Measurements from ENCODE around the gene GPR108.
"Not testable (repeated sequence)": the region's sequence is repeated elsewhere in the genome, so short reads cannot be mapped to it uniquely, and the experiment has no call there.

The GPR108 gene

GRCh38 chr19:6760606-6761005 is 23.2 kb upstream of the GPR108 start:
- DNase-seq, result no peak

DNA sequence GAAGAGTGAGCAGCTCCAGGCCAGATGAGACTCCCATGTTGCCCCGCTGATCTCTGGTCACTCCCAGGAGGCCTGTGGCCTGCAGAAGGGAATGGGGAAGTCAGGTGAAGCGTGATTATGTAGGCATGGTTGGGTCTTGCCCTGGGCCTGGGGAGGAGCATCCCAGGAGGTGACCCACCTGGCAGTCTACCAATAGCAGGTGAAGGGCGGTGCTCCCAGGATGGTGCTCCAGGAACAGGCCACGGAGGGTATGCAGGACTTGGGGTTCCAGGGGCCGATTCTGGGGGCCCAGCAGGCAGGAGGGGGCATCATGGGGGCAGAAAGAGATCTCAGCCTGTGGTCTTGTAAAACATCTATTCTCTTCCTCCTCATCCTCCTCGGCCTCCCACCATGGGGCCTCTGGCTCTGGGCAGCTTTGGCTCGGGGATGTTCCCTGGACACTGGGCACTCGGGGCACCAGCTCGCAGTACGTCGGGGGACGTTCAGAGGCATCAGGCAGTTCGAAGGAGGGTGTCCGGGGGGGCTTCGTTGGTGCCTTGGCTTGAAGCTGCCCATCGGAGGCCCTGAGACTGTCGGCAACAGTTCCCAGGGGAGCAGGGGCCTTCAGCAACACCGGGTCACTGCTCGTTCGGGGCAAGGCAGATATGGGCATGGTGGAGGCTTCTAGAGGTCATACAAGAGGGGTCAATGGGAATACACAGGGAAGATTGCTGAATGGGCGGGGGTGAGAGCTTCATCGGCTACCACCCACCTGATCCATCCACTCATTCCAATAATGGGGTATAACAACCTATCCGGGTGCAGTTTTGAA is 17.5 kb upstream of the GPR108 start:
- no peak for DNase-seq

GRCh38 chr19:6754136-6754535 is 16.8 kb upstream of the GPR108 start:
- no peak for DNase-seq

- peak; percentile 82 for DNase-seq
These were observed 16.0 kb upstream of the GPR108 start for GRCh38 chr19:6753178-6754031.

DNA sequence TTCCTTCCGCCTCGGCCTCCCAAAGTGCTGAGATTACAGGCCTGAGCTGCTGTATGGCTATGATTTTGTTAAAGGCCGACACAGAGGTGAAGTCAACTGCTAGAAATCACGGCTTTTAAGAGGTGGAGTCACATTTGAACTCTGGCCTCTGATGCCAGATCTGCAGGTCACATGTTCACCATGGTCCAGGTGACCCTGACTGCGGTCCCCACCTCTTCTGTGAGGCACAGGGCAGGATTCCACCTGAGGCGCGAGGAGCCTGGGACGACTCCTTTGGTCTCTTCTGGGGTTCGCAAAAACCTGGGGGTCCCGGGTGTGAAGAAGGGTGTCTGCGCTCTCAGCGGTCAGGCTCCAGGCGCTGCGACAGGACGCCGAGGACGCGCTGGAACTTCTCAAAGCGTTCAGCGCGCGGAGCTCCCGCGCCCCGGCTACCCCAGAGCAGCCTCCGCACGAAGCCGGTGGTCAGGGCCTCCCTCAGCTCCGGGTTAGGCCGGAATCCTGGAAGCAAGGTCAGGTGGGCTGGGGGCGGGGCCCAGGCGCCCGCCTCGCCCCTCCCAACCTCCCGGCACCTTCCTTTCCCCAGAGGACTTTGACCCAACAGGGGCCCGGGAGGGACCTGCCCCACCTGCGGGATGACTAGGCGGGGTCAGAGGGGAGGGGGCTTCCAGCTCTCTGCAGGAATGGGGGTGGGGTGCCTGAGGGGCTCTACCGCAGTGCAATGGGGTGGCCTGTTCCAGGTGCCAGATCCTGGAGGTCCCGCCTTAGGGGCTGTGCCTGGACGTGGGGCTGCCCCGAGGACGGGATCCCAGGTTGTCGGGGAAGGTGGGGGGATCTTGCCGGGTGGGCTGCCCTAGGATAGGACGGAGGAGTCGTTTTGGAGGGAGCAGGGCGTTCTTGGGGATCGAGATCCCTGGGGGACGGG is 15.1 kb upstream of the GPR108 start:
- DNase-seq, result no peak

GRCh38 chr19:6751189-6751588 is 13.8 kb upstream of the GPR108 start:
- no peak for DNase-seq

DNA sequence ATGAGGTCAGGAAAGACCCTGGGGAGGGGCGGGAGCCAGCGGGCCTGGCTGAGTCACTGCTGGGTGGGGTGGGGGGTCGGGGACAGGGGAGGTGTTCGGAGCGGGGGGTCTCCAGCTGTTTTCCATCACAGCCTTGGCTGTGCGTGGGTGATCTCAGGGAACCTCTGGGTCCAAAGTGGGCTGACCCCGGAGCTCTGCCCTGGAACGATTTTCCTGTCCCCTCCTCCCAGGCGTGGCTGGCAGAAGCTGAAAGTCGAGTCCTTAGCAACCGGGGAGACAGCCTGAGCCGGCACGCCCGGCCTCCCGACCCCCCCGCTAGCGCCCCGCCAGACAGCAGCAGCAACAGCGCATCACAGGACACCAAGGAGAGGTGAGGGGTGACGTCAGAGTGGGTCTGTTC is 12.7 kb upstream of the GPR108 start:
- no peak for DNase-seq

DNA sequence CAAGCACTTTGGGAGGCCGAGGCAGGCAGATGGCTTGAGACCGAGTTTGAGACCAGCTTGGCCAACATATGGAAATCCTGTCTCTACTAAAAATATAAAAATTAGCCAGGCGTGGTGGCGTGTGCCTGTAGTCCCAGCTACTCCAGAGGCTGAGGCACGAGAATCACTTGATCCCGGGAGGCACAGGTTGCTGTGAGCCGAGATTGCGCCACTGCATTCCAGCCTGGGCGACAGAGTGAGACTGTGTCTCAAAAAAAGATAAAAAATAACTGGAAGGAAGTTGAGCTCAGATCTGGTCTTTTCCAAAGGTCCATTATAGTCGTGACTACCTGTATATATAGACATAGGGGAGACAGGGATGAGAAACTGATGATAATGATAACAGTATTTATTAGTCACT is 11.2 kb upstream of the GPR108 start:
- DNase-seq, result not testable (repeated sequence)

GRCh38 chr19:6745965-6746364 is 8.6 kb upstream of the GPR108 start:
- DNase-seq, result no peak

DNA sequence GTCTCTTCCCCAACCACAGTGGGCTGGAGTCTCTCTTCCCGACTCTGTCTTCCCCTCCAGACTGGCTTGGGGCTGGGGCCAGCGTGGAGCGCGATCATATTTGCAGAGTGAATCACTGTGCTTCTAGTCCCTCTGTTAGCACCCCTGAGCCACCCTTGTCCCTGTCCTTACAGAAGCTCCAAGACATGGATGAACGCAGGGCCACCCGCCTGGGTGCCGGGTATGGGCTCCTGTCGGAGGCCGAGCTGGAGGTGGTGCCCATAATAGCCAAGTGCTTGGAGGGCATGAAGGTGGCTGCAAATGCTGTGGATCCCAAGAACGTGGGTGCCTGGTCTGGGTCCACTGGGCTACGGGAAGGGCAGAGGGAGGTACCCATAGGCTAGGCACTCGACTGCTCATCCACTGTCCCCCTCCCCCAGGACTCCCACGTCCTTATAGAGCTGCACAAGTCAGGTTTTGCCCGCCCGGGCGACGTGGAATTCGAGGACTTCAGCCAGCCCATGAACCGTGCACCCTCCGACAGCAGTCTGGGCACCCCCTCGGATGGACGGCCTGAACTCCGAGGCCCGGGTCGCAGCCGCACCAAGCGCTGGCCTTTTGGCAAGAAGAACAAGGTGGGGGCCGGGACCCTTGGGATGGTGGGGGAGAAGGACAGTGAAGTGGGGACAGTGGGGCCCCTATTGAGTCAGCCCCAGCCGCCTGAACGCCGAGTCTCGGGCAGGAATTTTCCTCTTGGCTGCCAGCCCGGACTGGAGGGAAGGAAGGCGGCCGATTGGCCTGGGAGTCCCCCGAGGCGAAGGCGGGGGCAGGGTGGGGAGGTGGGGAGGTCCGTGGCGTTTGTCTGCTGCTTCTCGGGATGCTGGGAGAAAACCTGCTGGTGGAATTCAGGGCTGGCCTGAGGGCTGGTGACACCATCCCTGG is 7.3 kb upstream of the GPR108 start:
- no peak for DNase-seq

DNA sequence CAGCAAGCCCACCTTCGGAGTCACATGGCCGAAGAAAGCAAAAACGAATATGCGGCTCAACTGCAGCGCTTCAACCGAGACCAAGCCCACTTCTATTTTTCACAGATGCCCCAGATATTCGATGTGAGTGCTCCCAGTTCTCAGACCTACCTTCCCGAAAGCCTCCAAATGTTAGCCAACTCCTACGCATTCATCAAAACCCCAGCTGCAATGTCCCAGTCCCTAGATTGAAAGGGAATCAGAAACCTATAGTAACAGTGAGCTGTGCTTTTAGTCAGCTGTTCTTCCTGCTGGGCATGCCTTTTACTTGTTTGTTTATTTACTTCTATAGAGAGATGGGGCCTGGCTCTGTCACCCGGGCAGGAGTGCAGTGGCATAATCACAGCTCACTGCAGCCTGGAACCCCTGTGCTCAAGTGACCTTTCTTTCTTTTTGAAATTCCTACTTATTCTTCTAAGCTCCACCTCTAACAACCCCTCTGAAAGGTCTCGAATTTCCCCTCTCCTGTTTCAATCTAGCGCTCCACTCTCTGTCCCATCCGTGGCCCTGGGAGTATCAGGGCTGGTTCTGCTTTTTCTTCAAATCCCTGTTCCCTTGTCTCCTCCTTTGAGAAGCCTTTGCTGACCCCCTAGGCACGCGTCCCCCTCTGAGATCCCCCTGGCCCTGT is 6.5 kb upstream of the GPR108 start:
- no peak for DNase-seq

DNA sequence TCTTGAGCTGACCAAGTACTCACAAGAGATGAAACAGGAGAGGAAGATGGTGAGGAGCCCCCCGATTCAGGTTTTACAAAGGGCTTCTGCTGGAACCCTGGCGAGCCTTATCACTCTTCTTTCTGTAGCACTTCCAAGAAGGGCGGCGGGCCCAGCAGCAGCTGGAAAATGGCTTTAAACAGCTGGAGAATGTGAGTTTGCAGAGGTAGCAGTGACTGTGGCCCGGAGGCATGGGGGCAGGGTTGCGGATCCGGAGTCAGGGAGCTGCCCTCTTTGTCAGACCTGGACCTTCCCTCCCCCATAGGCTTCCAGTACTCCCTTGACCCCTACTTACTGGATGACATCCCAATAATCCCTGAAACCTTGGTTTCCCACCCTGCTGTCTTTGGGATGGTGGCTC is 5.7 kb upstream of the GPR108 start:
- no peak for DNase-seq

DNA sequence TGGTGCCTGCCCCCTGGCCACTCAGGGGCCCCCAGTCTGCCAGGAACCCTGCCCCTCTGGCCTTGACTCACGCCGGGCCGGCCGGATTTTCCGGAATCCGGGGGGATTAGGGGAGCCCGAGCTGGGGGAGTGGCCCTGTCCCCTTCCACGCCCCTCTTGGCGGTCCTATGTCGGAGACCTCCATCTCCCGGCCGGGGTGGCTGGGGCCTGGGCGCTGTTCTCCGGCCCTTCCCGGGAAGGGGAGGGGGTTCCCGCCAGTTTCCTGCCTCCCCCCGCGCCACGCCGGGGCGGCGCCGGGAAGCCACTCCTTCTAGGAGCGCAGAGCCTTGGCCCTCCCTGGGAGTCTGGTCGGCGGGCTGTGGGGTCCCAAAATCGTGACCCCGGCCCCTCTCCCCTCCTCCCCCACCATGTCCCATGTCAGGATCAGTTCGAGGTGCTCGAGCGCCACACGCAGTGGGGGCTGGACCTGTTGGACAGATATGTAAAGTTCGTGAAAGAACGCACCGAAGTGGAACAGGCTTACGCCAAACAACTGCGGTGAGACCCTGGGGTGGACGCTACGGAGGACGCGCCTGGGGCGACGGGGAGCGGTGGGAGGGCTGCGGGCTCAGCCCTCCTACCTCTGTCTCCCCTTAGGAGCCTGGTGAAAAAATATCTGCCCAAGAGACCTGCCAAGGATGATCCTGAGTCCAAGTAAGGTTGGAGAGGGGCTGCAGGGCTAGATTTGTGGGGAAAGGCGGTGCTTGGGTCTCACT is 3.4 kb upstream of the GPR108 start:
- peak; percentile 11 for DNase-seq

DNA sequence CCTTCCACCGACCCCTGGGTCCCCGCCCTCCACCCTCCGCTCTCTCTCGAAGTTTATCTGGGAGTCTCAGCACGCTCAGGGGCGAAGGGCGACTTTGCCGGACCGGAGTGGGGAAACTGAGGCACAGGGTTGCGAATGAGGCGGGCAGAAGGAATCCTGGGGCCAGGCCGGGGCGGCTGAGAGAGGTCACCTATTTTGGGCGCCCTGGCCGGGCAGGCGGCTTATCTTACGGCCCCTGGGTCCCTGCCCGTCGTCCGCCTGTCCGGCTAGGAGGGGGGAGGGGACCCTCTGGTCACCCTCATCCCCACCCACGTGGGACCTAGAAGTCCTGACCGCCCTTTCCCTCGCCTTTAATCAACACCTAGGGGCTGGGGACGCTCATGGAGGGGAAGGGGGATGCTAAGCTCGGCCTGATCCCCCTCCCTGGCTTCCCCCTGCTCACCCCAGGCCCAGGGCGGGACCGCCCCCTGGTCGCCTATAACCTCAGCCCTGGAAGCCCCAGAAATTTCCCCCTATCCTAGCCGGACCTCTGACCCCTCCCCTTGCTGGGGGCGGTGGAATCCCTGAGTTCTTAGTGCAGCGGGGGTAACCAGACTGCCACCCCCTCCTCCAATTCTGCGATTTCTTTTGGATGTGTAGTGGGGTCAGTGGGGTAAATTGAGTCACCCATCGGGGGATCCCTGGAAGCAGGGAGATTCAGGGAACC is 2.7 kb upstream of the GPR108 start:
- DNase-seq, result peak; percentile 62

GRCh38 chr19:6739390-6739882 is 2.1 kb upstream of the GPR108 start, which contains the start of gene TRIP10:
Gene TRIP10 (plus strand): TSS chr19:6739680. CDS start chr19:6739762, 82 bp downstream.
- peak; percentile 87 for DNase-seq

DNA sequence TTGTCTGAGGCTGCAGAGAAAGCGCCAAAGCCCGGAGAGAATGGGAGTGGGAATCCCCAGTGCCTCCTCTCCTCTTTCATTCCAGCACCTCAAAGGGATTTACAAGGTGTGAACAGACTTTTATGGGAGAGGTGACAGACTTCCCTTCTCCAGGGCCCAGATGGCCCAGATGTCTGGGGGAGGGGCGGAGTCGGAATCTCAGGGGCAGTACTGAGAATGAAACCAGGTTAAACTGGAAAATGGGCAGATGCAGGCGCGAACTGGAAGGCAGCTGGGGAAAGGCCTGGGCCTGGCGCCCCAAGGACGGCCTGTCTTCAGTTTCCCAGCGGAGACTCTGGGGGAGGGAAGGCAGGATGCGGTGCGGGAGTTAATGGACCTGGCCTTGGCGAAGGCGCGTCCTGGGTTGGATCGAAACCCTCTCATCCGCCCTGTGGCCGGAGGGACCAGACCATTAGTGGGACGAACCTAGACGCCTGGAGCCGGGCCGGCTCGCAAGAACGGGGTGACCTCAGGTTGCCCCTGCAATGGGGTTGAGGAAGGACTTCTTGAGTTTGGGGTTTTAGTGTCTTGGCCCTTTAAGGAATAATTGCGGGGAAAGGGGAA is 1.5 kb upstream of the GPR108 start:
- DNase-seq, result no peak

- DNase-seq, result peak; percentile 82
These were observed 750 bp upstream of the GPR108 start for GRCh38 chr19:6737873-6738786.

DNA sequence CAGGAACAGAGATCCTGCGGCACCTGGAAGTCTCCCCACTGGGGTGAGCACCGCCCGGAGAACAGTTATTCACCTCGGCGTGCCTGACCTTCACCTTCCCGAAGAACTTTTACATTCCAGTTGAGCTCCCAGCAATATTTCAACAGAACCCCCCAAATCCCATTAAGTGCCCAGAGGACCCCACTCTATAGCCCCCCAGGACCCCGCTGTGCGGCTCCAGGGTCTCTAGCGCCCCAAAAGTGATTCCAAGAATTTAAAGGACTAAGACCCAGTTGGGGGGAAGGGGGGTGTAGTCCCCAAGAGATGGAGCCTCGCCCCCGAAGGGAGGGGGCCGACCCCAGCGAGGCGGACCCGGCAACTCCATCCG is 480 bp downstream of the GPR108 start:
- no peak for DNase-seq
